IPS-15b (cell line): ENCODE data around the gene ZNF592.

Experiments
- H3K27me3 ChIP-seq: one replicate; pipeline ENCODE4 v1.6.1; 2013; ENCODE audit warnings: low read length; ENCODE audit not compliant: control insufficient read depth, insufficient read depth
- H3K36me3 ChIP-seq: one replicate; pipeline ENCODE4 v1.6.1; 2013; ENCODE audit warnings: low read length; ENCODE audit not compliant: control insufficient read depth, insufficient read depth
- H3K4me1 ChIP-seq: one replicate; pipeline ENCODE4 v1.6.1; 2013; ENCODE audit warnings: mild to moderate bottlenecking, low read length; ENCODE audit not compliant: control insufficient read depth, insufficient read depth
- H3K4me3 ChIP-seq: one replicate; pipeline ENCODE4 v1.5.1; 2013; ENCODE audit warnings: low read depth, low read length
- H3K9ac ChIP-seq: one replicate; pipeline ENCODE4 v1.6.1; 2013; ENCODE audit warnings: low read depth, mild to moderate bottlenecking, low read length
- H3K9me3 ChIP-seq: one replicate; pipeline ENCODE4 v1.6.1; 2013; ENCODE audit warnings: mild to moderate bottlenecking, low read length; ENCODE audit not compliant: control insufficient read depth, insufficient read depth

The ZNF592 gene, protein sequence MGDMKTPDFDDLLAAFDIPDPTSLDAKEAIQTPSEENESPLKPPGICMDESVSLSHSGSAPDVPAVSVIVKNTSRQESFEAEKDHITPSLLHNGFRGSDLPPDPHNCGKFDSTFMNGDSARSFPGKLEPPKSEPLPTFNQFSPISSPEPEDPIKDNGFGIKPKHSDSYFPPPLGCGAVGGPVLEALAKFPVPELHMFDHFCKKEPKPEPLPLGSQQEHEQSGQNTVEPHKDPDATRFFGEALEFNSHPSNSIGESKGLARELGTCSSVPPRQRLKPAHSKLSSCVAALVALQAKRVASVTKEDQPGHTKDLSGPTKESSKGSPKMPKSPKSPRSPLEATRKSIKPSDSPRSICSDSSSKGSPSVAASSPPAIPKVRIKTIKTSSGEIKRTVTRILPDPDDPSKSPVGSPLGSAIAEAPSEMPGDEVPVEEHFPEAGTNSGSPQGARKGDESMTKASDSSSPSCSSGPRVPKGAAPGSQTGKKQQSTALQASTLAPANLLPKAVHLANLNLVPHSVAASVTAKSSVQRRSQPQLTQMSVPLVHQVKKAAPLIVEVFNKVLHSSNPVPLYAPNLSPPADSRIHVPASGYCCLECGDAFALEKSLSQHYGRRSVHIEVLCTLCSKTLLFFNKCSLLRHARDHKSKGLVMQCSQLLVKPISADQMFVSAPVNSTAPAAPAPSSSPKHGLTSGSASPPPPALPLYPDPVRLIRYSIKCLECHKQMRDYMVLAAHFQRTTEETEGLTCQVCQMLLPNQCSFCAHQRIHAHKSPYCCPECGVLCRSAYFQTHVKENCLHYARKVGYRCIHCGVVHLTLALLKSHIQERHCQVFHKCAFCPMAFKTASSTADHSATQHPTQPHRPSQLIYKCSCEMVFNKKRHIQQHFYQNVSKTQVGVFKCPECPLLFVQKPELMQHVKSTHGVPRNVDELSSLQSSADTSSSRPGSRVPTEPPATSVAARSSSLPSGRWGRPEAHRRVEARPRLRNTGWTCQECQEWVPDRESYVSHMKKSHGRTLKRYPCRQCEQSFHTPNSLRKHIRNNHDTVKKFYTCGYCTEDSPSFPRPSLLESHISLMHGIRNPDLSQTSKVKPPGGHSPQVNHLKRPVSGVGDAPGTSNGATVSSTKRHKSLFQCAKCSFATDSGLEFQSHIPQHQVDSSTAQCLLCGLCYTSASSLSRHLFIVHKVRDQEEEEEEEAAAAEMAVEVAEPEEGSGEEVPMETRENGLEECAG (N-terminal part only)

DNA sequence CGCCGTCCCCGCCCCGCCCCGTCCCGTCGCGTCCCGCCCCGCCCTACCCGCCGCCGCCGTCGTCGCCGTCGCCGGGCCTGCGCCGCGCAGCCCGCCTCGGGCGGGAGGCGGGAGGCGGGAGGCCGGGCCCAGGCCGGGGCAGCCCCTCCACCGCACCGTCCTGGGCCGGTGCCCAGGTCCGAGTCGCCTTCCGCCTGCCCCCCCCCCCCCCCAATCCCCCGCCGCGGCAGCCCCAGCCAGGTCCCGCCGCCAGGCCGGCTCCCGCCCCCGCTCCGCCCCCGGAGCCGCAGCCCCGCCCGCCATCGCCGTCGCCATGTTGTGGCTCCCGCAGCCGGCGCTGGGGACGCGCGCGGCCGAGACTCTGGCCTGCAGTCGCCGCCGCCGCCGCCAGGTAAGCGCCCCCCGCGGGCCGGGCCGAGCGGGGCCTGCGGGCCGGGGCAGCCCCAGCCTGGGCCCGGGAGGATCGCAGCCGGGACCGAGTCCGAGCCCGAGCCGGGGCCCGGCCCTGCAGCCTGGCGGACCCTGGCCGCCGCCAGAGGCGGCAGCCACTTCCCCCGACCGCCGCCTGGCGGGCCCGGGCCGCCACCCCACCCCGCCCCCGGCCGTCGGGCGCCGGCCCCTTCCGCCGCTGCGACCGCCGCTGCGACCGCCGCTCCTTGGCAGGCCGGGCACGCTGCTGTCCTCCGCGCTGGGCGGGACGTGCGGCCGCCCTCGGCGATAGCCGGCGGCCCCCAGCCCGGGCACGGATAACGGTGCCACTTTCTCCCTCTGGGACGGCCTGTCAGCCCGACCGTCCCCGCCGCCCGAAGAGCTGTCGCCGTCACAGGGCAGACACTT is at the start of gene ZNF592:
Gene ZNF592 (plus strand): TSS at position 319 of the 837 bp plus-strand sequence. CDS start 34,084 bp downstream, outside the sequence.
- H3K9me3 ChIP-seq = no peaks in the 10 kb centered on the region
- peak within 1 kb of the TSS; percentile 81 for H3K9ac ChIP-seq
- peaks cover 7% of the 10 kb centered on the region for H3K4me1 ChIP-seq
- H3K36me3 ChIP-seq = no peaks in the 10 kb centered on the region
- H3K4me3 ChIP-seq = peak within 1 kb of the TSS; percentile 97
- H3K27me3 ChIP-seq = no peaks in the 10 kb centered on the region

DNA sequence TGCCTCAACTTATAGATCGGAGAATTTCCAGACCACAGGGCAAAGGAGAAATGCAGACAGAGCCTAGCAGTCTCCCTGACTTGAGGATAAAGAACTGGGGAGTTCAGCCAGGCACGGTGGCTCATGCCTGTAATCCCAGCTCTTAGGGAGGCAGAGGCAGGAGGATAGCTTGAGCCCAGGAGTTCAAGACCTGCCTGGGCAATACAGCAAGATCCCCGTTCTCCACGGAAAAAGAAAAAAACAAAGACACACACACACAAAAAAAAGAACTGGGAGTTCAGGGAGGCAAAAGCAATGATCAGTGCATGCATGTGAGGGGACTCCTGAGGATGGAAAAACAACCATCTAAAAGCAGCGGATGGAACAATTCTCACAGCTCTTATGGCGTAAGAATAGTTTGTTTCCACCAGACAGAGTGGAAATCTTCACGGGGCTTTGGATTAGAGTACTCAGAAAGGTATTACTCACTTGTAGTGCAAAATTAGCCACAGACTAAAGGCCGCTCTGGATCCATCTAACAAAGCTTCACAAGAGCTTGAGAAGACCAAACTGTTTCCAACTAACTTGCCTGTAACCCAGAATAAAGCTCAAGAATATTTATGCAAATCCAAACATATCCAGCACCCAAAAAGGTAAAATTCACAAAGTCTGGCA is 48.7 kb upstream of the ZNF592 start:
- Histone ChIP-seq H3K36me3 (no peaks in the 10 kb centered on the region), H3K27me3 (no peaks in the 10 kb centered on the region), H3K4me1 (no peaks in the 10 kb centered on the region), H3K4me3 (no peak overlapping the region), H3K9me3 (no peaks in the 10 kb centered on the region), H3K9ac (no peak overlapping the region)

GRCh38 chr15:84702961-84703482 is 45.4 kb upstream of the ZNF592 start:
- Histone ChIP-seq H3K9me3 (no peaks in the 10 kb centered on the region), H3K36me3 (no peaks in the 10 kb centered on the region), H3K4me3 (no peak overlapping the region), H3K27me3 (no peaks in the 10 kb centered on the region), H3K9ac (no peak overlapping the region), H3K4me1 (no peaks in the 10 kb centered on the region)

DNA sequence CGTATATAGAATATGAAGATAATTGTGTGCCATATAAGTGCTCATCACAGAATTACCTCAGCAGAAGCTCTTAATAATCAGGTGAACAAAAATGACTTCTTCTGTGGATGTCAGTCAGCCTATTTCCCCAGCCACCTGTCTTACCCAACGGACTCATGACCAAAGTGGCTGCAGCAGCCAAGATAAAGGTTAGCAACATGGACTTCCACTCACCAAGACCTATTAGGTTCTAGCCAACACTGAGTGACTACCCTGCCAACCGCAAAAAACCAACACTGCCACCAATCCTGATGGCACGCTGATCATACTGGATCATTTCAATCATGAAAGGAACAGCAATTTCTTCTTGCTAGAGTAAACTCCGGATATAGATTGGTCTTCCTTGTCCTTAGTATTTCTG is 44.6 kb upstream of the ZNF592 start:
- no peak overlapping the region for H3K9ac ChIP-seq
- H3K4me1 ChIP-seq = no peaks in the 10 kb centered on the region
- H3K27me3 ChIP-seq = no peaks in the 10 kb centered on the region
- no peaks in the 10 kb centered on the region for H3K9me3 ChIP-seq
- H3K36me3 ChIP-seq = no peaks in the 10 kb centered on the region
- no peak overlapping the region for H3K4me3 ChIP-seq

DNA sequence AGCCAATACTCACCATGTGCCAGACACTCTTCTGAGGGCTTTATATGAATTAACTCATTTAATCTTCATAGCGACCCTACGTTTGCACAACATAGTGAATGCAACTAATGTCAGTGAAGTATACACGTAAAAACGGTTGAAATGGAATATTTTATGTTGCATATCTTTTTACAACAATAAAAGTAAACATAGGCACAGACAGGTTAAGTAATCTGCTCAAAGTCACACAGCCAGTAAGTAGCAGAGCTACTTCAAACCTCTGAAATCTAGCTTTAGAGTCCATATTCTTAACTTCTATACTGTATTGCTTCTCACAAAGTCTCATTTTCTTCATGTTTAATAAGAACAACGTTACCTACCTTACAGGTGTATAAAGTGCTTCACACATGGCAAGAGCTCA is 34.0 kb upstream of the ZNF592 start:
- no peak overlapping the region for H3K9ac ChIP-seq
- peaks cover 3% of the 10 kb centered on the region for H3K4me1 ChIP-seq
- no peaks in the 10 kb centered on the region for H3K9me3 ChIP-seq
- H3K36me3 ChIP-seq = peaks cover 9% of the 10 kb centered on the region
- peak overlapping the region; percentile 49 for H3K4me3 ChIP-seq
- no peaks in the 10 kb centered on the region for H3K27me3 ChIP-seq

DNA sequence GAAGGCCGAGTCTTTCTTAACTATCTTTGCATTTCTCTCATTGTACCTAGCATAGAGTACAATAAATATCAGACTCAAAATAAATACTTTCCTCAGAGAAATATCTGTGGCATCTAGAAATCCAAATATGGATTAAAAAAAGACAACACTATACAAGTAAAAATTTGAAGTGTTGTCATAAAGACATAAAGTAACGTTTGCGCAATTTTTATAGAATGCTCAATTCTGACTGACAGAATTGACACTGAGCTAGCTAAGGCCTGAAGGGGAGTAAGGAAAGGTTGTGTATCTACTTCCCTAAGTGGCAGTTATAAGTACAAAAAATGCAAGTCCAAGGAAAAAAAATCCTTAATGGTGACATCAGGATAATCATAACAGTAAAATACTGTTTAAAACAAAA is 33.6 kb upstream of the ZNF592 start:
- H3K4me1 ChIP-seq = peaks cover 3% of the 10 kb centered on the region
- peak overlapping the region; percentile 49 for H3K4me3 ChIP-seq
- peaks cover 9% of the 10 kb centered on the region for H3K36me3 ChIP-seq

GRCh38 chr15:84715441-84716035 is 32.9 kb upstream of the ZNF592 start:
- Histone ChIP-seq H3K27me3 (no peaks in the 10 kb centered on the region), H3K36me3 (peaks cover 6% of the 10 kb centered on the region), H3K4me1 (peaks cover 3% of the 10 kb centered on the region), H3K4me3 (peak overlapping the region; percentile 49), H3K9ac (peak overlapping the region; percentile 73), H3K9me3 (no peaks in the 10 kb centered on the region)

More for the DNA sequence above, 33.6 kb upstream of the ZNF592 start:
- no peaks in the 10 kb centered on the region for H3K27me3 ChIP-seq
- no peaks in the 10 kb centered on the region for H3K9me3 ChIP-seq
- peak overlapping the region; percentile 73 for H3K9ac ChIP-seq

DNA sequence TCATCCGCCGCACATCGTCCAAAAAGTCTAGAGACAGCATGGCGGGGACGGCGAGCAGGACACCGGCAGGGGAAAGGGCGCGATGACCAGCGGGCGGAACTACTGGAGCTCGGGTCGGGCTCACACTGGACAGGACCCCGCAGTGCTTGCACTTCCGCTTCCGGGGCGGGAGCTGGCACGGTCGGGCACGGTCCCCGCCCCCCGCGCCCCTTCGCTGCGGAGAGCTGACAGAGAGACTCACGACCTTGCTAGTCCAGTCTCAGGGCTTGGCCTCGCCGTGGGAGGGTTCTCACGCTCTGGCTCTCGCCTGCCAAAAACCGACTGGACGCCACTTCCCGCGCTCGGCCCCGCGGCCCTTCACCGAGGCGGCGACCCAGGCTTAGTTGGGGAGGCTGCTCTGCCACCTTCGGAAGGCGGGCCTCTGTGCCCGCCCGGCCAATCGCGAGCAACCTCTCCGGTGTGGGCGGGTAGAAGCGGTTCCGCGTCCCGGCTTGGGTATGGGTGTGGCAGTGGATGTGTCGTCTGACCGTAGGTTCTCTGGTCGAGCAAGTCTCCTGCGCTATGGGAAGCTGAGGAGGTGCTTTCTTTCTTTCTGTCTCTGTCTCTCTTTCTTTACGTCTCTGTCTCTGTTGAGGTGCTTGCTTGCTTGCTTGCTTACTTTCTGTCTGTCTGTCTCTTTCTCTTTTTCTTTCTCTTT is 32.2 kb upstream of the ZNF592 start, which contains the start of gene SEC11A:
Gene SEC11A (minus strand): TSS at position 104 of the 697 bp plus-strand sequence. CDS start 64 bp downstream, at position 40.
- Histone ChIP-seq H3K36me3 (peaks cover under 1% of the 10 kb centered on the region), H3K9ac (peak within 1 kb of the TSS; percentile 73), H3K27me3 (no peaks in the 10 kb centered on the region), H3K9me3 (no peaks in the 10 kb centered on the region), H3K4me3 (peak within 1 kb of the TSS; percentile 49), H3K4me1 (peaks cover 3% of the 10 kb centered on the region)

DNA sequence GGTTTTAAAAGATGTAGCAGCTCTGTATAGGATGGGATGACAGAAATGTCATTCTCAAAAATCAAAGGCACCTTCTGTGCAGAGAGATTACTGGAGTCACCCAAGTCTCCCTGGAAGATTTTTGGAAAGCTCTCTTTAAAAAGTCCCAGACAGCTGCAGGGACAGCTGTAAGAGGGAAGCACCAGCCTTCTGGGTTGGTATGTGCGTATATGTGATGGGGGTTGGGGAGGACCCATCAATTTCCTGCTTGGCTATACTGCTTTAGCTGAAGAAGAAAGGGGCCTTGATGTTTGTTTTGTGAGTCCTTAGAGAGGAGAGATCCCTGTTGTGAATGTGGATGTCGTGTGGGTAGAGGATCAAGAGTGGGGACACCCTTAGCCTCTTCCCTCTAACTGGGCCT is 27.0 kb upstream of the ZNF592 start:
- H3K27me3 ChIP-seq = no peaks in the 10 kb centered on the region
- peaks cover 4% of the 10 kb centered on the region for H3K4me1 ChIP-seq

More for the DNA sequence above, 27.0 kb upstream of the ZNF592 start:
- Histone ChIP-seq H3K36me3 (no peaks in the 10 kb centered on the region), H3K9ac (no peak overlapping the region), H3K4me3 (no peak overlapping the region), H3K9me3 (no peaks in the 10 kb centered on the region)
